NK-92 (cell line): Measurements from ENCODE around the gene ACOT13.
"Not testable (repeated sequence)": the region's sequence is repeated elsewhere in the genome, so short reads cannot be mapped to it uniquely, and the experiment has no call there.

Experiments used
- DNase-seq: peaks from one replicate; lab custom pipeline; 2025; ENCODE audit not compliant: unreplicated experiment; lab: John Stamatoyannopoulos, UW

Gene ACOT13

DNA sequence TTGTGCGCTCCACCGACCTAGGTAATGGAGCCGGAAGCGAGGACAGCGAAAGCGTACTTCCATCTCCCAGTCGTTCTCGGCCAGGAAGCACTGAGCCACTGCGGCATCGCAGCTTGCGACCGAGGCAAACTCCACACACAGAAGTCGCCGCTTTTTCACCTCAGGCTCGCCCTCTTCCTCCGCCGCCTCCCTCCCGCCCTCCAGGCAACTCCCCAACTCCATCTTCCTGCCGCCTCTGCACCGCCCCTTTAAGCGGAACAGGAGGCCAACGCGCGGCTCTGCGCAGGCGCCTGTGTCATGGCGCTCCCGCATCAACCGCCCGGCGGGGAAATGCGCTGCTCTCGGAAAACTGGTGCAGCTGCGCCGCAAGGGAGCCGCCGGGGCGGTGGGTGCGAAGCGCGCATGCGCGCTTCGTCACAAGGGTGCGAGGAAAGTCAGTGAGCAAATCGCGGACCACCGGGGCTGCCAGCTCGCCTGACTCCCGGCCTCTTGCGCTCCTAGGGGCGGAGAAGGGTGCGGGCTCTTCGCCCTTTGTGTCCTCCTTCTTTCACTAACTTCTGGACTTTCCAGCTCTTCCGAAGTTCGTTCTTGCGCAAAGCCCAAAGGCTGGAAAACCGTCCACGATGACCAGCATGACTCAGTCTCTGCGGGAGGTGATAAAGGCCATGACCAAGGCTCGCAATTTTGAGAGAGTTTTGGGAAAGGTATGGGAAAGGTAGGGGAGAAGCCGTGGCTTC is at the start of gene ACOT13, which contains the start of gene TDP2:
ACOT13 (plus strand) TSS at position 437 of the 737 bp plus-strand sequence; CDS start at position 624, 187 bp downstream.
TDP2 (minus strand) TSS at position 259 of the 737 bp plus-strand sequence; CDS start at position 222, 37 bp downstream.
- peak; percentile 84 for DNase-seq

DNA sequence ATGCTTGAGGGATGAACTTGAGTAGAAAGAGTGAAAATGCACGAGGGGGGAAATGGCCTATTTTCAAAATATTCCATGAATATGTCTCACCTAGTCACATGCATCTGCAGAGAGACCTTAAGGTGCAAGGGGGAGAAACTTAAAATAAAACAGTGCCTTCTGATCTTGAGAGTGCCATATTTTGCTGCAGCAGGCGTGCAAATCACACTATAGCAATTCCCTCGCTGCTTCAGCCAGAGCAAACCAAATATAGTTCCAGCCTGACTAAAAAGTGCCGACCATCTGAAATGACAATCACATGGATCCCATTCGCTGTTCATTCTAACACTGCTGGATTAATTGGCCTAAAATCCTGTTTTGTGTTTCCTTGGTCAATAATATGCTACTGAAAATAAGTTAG is 47.2 kb upstream of the ACOT13 start:
- DNase-seq: no peak

GRCh38 chr6:24620637-24621036 is 46.2 kb upstream of the ACOT13 start:
- no peak for DNase-seq

- DNase-seq: no peak
Measured at GRCh38 chr6:24621626-24622289, 45.1 kb upstream of the ACOT13 start.

- no peak for DNase-seq
Measured at GRCh38 chr6:24630856-24631505, 35.9 kb upstream of the ACOT13 start.

- no peak for DNase-seq
Measured at GRCh38 chr6:24631671-24632070, 35.2 kb upstream of the ACOT13 start.

GRCh38 chr6:24632573-24632972 is 34.3 kb upstream of the ACOT13 start:
- DNase-seq: no peak

DNA sequence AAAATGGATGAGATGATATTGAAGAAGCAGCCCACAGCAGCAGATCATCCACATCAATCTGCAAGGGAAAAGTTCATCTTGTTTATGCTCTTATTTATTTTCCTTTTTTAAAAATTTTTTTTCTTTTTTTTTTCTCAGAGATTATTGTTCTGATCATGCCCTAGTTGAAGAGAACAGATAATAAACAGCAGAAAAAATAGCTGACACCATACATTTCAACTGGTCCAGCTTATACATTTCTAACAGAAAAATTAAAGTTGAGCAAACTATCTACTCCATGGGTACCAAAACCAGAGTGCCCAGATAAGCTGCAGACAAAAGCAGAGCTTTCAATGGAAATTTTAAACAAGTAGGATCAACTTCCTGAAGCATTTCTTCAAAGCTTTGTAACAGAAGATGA is 30.2 kb upstream of the ACOT13 start:
- DNase-seq: no peak

DNA sequence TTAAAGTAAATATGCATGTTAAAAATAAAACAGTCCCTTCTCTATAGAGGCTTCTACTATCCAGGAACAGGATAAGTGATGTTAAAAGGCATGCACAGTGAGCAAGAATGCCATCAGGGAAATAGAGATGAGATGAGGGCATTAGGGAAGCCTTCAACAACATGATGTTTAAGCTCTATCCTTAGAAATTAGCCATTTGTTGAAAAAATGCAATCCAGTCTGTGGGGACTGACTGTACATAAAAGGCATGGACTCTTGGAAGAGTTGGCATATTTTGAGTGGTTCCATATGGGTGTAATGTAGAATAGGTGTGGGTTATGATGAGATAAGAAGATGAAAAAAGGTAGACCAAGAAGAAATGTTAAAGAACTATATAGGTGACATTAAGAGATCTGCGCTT is 26.7 kb upstream of the ACOT13 start:
- no peak for DNase-seq

DNA sequence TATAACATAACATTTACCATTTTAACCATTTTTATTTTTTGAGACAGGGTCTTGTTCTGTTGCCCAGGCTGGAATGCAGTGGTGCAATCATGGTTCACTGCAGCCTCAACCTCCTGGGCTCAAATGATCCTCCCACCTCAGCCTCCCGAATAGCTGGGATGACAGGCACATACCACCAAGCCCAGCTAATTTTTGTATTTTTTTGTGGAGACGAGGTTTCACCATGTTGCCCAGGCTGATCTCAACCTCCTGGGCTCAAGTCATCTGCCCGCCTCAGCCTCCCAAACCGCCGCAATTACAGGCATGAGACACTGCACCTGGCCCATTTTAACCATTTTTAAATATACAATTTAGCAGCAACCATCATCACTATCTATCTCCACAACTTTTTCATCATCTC is 26.2 kb upstream of the ACOT13 start:
- not testable (repeated sequence) for DNase-seq

- no peak for DNase-seq
Measured at GRCh38 chr6:24642061-24642460, 24.8 kb upstream of the ACOT13 start.

GRCh38 chr6:24643920-24644319 is 23.0 kb upstream of the ACOT13 start:
- DNase-seq: no peak

- DNase-seq: no peak
Measured at GRCh38 chr6:24644377-24644776, 22.5 kb upstream of the ACOT13 start.

DNA sequence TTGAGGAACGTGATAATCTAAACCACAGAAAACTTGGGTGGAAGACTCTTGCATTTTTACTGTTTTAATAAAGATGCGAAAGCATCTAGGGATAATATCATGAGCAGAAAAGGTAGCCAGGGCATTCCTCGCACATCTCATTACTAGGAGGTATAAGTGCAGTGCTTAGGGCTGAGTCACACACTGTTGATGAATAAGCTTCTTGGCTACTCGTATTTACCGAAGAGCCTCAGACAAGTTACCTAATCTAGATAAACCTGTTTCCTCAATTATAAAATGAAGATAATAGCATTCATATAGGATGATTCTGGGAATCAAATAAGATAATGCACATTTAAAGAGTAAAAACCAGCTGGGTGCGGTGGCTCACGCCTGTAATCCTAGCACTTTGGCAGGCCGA is 20.1 kb upstream of the ACOT13 start:
- no peak for DNase-seq

- no peak for DNase-seq
Measured at GRCh38 chr6:24648276-24648675, 18.6 kb upstream of the ACOT13 start.

DNA sequence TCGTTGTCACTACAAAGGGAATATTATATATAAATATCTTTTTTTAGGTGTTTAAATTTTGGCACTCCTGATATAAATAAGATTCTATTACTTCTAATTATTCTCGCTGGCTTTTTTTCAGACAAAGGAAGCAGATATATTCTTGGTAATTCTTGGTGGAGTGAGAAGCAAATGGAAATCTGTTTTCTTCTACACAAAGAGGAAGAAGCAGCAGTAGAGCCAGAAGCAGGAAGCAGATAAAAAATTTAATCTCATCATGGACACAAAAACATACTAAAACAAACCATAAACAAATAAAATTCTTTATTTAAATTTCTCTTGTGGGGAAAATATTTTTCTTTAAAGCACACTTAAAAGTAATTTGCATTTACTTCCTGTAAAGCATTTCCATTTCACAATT is 17.2 kb upstream of the ACOT13 start:
- no peak for DNase-seq

DNA sequence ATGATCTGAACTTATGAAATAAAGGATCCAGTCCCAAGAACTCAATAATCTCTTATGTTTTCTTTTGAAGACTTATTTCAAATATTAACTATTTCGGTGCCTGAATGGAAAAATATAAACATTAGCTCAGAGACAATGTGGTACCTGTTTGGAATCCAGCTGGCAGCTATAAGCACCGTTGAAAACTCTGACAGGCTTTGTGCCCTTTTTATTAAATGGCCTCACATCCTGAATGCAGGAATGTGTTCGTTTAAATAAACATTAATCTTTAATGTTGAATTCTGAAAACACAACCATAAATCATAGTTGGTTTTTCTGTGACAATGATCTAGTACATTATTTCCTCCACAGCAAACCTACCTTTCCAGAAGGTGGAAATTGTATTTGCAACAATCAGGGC is 16.5 kb upstream of the ACOT13 start:
- DNase-seq: no peak

- no peak for DNase-seq
Measured at GRCh38 chr6:24655215-24655614, 11.7 kb upstream of the ACOT13 start.

- no peak for DNase-seq
Measured at GRCh38 chr6:24658573-24659560, 8.0 kb upstream of the ACOT13 start.

- no peak for DNase-seq
Measured at GRCh38 chr6:24659561-24659960, 7.3 kb upstream of the ACOT13 start.

- no peak for DNase-seq
Measured at GRCh38 chr6:24660105-24660504, 6.8 kb upstream of the ACOT13 start.
